GM19240 (cell line): Measurements from ENCODE around the gene PDZD8.
"Not testable (repeated sequence)": the region's sequence is repeated elsewhere in the genome, so short reads cannot be mapped to it uniquely, and the experiment has no call there.

Experiments used
- DNase-seq: peaks from one replicate; pipeline ENCODE4 v3.0.0; 2011; ENCODE audit warnings: low spot score; ENCODE audit not compliant: insufficient read length

Gene PDZD8

DNA sequence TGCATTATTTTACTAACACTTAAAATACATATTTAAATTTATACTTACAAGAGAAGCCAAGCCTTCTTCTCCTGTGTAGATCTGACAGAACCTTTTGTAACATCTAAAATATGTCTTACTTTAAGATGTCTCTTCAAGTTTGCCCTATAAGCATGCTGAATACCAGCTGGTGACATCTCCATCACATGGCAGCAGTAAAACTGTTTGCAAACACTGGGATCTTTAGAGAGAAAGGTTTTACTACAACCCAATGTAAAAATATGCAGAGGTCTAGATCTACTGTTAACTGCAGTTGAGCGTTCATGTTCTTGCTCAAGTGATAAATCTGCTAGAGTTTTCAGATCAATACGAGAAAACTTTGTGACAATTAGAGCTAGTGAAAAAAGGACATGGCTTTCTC lies 23.2 kb downstream of the PDZD8 start:
- no peak for DNase-seq

DNA sequence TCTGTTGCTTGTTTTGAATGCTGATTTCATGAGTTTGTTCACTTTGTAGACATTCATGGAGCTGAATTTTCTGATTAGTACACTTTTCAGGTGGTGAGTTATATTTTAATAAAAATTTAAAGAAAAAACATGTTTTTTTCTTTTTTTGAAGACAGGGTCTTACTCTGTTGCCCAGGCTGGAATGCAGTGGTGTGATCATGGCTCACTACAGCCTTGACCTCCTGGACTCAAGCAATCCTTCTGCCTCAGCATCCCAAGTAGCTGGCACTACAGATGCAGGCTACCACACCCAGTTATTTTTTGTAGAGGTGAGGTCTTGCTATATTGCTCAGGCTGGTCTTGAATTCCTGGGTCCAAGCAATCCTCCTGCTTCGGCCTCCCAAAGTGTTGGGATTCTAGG lies 23.7 kb downstream of the PDZD8 start:
- DNase-seq: no peak

DNA sequence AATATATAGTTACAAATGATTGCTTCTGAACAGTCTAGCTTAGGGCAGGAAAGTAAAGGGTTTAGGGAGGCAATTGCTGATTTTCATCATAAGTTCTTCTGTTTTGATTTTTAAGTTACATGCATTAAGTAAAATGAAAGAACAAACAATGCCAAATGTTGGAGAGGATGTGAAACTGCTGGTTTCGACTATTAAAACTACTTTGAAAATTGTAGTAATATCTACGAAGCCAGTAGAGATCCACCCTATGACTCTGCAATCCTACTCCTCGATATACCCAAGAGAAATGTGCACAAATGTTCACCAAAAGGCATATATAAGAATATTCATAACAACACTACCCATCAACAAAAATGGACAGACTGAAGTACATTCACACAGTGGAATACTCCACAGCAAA lies 24.3 kb downstream of the PDZD8 start:
- DNase-seq: no peak

DNA sequence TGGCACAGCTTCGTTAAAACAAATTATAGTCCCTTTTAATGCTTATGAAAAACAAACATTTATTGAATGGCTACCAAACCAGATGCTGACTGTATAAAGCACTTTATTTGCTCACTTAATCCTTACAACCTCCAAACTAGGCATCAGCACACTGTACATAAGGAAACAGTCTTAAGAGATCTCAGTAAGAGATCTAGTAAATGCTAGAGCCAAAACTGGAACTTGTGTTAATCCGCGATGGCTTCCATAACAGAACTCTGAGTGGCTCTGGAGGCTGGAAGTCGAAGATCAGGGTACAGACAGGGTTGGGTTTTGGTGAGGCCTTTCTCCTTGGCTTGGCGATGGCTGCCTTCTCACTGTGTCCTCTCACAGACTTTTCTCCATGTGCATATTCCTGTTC lies 27.0 kb downstream of the PDZD8 start:
- DNase-seq: no peak

DNA sequence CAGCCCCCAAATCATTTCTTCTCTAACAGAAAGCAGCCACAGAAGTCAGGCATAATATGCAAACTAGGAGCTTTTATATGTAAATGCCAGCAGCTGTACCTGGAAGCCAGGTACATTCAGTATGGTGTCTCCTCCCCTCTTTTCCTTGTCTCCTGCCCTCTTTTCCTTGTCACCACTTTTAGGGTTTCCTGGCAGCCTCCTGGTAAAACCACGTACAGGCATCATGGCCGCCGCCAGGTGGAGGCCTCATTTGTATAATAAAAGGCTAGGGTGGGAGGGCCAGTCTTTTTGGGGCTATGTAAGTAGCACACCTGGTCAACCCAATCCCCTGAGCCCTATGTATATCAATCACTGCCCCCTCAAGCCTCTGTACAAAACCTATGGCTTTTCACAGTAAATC lies 28.7 kb downstream of the PDZD8 start:
- no peak for DNase-seq

DNA sequence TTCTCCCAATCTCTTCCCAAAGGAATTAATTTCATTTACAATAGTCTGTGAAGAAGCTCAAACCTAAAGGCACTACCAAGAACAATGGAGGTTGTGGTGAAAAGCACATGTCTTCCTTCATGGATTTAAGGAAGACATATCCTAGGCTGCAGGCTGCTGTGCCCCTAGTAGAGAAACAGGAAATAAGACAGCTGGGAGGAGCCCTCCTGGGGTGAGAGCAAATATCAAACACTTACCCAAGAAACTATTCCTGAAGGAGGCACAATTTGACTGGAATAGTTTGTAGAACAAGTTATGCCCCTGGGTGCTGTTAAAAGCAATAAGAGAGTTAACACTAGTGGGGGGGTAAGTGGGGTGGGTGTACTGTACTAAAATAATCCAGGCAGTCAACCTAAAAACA lies 30.1 kb downstream of the PDZD8 start:
- no peak for DNase-seq

DNA sequence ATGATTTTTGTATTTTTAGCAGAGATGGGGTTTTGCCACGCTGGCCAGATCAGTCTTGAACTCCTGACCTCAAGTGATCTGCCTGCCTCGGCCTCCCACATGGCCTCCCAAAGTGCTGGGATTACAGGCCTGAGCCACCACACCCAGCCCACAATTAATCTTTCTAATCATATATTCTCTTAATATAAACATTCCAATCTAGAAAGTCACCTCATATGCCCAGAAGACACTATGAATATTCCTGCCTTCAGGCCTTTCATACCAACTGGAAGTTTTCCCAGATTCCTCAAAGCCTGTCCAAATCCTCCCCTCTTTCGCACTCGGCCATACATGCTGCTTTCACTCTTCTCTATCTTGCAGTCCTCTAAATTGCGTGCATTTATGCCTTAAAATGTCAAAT lies 32.6 kb downstream of the PDZD8 start:
- no peak for DNase-seq

DNA sequence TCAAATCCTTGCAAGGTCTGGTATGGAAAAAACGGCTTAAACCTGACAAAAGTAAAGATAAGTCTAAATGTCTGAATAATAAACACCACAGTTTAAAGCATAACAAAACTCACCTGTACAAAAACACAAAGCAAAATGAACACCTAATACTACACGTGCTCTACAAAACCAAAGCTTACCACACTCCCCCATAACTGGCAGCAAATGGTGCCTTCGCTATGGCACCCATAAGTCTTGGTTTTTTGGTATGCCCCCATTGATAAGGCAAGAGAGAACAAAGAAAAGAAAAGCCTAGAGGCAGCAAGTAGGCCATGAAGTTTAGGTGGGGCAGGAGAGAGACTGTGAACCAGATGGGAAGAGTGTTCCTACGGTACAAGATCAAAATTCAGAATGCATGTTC lies 34.2 kb downstream of the PDZD8 start:
- no peak for DNase-seq

DNA sequence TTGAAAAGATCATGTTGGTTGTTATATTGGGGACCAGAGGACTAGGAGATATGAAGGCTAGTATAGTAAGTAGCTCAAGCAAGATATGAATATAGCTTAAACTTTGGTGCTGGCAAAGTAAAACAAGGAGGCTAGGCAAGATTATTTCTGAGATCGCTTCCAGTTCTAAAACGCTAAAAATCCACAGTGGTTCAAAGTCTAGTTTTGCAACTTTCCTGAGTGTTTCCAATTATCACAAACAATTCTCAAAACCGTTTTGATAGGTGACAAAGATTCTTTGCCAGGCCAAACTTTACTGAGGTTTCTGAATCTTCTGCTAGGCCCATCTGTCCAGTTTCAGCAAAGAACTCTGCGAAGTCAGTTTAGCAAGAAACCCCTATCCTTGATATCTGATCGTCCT lies 35.3 kb downstream of the PDZD8 start:
- no peak for DNase-seq

DNA sequence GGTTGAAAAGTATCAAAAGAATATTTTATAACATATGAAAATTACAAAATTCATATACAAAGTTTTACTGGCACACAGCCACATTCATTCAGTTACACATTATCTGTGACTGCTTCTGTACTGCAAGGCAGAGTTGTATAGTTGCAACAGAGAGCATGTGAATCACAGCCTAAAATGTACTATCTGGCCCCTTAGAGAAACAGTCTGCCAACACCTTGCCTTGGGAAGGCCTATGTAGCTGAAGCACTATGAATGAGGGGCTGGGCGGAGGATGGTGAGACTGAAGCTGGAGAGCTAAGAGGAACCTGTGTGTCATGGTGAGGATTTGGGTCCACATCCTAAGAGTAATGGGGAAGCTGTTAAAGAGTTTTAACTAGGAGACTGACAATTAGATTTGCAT lies 35.7 kb downstream of the PDZD8 start:
- DNase-seq: no peak

DNA sequence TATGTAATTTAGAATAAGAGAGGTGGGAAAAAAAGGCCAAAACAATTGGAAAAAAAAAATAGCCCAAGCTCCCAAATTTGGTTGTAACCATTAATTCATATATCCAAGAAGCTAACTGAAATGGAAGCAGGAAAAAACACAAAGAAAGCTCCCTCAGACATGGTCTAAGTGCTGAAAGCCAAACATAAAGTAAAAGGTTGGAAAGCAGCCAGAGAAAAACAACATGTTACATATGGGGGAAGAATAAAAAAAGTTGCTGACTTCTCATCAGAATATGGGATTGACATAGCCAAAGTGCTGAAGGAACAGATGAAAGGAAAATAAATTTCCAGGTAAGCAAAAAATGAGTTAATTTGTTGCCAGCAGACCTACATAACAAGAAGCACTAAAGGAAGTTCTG lies 40.3 kb downstream of the PDZD8 start:
- no peak for DNase-seq

DNA sequence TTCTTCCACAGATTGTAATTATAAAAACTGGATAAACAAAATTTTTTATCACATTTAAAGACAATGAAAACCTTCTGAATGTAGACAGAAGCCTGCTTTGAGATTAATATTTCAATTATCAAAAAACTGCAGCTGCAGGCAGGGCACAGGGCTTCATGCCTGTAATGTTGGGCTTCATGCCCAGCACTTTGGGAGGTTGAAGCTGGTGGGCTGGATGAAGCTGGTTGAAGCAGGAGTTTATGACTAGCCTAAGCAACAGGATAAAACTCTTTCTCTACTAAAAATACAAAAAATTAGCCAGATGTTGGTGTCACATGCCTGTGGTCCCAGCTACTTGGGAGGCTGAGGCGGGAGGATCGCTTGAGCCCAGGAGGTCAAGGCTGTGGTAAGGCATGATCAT lies 41.2 kb downstream of the PDZD8 start:
- DNase-seq: no peak

DNA sequence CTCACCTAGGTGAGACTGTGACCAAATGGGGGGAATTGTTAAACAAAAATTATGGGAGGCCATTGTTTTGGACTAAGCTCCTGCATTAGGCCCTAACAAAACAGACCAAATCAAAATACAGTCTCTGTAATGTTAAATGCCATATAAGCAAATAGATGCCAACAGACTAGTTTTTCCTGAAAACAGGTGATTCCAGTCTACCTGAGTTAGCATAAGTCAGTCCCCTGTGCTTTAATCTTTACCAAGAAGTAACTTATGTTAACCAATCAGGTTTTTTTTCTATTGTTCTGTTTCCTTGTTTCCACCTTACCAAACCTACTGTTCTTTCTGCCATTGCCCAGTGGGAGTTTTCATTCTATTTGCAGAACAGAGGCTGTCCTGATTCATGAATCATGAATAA lies 48.0 kb downstream of the PDZD8 start:
- DNase-seq: no peak

DNA sequence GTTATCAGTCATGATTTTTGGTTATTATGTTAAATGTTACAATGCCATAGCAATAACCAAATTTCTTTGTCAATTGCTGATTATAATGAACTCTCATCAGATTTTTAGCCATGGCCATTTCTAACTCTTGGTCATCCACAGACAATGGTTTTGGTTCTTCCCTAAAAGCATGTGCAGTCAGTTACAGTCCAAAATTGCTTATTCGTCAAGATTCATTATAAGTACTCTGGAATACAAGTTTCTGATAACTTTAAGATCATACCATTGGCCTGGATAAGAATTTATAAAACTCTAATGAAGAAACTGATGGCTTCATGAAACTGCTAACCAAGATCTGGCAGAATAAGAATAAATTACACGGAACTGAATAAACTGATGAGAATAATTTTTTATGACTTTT lies 50.9 kb downstream of the PDZD8 start:
- DNase-seq: no peak

DNA sequence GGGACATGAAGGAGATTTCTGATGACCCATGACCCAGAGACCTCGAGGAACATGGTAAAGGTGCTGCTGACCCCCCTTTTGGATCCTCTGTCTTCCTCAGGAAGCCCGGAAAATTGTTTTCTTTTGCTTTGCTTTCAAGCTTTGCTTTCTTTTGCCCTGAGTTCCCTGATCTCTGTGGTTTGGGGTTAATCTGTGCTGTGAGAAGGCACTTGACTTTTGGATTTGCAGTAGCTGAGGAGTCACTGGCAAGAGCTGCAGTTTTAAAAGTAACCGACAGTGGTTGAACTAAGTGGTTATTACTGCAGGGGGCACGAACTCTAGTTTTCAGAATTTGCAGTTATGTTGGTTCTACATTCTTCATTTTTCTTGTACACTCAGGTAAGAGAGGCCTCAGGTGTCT lies 53.0 kb downstream of the PDZD8 start:
- no peak for DNase-seq

DNA sequence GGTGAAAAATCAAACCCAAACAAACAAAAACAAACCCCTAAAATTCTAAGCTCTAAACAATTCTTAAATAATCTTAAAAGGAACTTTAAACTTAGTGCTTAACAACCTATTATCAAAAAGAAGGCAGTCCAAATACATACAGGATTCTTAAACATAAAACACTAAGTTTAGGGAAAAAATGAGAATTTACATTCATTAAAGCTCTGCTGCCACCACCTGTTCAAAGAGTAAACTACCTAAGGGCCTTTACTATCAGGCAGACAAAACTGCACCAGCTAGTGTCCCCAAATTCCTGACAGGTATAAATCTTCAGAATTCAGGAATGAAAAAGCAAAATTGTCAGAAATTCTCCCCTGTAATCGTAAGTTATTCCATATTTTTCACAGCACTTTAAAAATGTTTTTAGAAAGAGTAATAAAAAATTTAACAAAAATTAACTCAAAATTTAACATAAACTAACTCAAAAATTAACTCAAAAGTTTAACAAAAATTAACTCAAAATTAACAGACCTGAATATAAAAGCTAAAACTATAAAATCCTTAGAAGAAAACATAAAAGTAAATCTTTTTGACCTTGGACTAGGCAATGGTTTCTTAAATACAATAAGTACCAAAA lies 55.1 kb downstream of the PDZD8 start:
- no peak for DNase-seq

DNA sequence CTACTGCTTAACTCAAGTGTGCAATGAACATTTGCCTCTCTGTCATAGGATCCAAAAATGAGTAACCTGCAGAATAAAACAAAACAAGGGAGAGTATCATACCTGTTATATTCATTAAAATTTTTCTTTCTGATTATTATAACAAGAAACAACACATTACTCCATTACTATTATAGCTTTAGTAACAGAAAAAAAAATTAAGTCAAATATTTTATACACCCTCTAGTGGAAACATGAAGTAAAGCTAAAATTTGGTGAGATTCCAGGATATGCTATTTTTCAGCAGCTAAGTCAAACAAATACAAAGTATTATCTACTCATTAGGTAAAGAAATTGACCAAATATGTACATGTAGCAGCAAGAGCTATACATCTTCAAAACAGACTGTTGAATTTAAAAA lies 56.3 kb downstream of the PDZD8 start:
- no peak for DNase-seq

DNA sequence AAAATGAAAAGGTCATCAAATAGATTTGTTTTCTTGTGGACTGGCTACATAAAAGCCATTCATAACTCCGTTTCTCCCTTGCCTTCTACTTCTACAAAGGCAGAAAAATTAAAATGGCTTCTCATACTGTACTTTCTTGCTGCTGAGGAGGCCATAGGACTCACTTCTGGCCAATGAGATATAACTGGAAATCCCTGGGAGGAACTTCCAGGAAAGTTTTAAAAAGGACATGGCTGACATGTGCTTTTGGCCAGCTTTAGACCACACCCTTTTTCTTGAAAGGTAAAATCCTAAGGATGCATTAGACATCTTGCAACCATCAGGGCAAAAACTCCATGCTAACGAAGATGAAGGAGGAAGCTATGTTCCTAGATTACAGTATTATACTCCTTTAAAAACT lies 58.5 kb downstream of the PDZD8 start:
- DNase-seq: no peak

DNA sequence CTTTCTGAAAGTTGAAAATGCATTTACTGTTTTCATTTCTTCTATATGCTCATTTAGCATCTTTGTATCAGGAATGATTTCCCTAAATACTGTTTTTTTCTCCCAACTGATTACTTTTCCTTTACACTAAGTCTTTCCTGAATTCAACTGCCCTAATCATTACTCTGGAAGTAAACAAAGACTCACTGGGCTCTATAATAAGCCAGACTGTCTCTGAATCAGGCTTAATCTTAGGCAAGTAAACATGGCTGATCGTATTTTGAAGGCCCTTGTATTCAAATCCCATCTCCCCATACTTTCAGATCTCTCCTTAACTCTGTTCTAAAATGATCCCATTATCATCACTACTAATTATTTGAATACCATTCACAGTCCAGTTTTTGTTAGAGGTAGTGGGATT lies 61.6 kb downstream of the PDZD8 start:
- no peak for DNase-seq

DNA sequence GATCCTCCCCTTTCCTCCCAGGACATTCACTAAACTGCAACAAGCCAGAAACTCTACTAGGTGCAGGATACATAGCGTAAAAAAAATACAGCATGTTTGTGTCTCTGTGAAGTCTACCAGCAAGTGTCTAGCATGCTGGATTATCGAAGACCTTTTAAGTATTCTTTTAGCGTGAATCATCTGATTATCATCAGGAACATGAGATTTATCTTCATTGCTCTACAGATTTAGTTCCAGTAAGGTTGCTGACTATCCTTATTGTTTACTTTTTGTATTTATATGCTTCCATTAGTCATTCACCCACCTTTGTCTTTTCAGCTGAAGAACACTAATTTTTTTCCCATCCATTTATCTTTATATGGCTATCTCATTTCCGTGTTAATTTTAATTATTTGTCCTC lies 62.8 kb downstream of the PDZD8 start:
- no peak for DNase-seq

DNA sequence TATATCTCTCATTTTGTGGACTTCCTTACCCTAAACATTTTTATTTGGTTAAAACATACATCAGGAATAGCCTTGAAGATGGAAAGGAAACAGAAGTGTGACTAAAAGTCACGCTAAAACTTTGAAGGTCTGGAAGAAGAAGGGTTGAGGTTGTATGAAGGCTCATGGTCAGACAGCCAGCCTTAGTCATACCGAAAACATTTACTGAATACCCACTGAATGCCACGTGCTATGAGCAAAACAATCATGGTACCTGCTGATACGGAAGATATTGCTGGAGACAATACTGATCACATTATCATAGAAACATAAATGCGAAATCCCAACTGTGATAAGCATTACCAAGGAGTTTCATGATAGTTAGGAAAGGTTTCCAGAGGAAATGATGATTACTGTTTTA lies 64.0 kb downstream of the PDZD8 start:
- DNase-seq: no peak

DNA sequence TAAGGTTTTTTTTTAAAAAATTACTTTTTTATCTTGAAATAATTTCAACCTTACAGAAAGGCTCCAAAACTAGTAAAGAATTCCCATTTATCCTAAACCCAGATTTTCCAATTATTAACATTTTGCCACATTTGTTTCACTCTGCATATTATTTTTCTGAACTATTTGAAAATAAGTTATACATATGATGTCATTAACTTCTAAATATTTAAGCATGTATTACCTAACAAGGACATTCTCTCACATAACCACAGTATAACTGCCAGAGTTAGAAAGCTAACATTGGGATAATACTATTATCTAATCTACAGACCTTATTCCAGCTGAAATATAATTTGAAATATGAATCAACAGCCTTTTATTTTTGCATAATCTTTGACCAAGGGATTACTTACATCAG lies 68.6 kb downstream of the PDZD8 start:
- no peak for DNase-seq

DNA sequence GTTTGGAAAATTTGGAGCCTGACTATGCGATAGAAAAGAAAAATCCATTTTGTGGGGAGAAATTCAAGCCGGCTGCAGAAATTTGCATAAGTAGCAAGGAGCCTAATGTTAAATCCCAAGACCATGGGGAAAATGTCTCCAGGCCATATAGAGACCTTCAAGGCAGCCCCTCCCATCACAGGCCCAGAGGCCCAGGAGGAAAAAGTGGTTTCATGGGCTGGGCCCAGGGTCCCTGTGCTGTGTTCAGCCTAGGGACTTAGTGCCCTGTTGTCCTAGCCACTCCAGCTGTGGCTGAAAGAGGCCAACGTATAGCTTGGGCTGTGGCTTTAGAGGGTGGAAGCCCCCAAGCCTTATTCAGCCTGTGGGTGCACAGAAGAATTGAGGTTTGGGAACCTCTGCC lies 71.8 kb downstream of the PDZD8 start:
- not testable (repeated sequence) for DNase-seq

DNA sequence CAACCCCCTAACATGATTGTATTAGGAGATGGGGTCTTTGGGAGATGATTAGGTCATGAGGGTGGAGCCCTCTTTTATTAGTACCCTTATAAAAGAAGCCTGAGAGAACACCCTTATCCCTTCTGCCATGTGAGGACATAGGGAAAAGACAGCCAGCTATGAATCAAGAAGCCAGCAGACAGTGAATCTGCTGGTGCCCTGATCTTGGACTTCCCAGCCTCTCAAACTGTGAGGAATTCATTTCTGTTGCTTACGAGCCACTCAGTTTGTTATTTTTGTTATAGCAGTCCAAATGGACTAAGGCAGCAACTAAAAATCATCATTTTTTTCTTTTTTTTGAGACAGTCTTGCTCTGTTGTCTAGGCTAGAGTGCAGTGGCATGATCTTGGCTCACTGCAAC lies 74.6 kb downstream of the PDZD8 start:
- DNase-seq: no peak
